ENCODE data around the gene FKBP6.
"Not testable (repeated sequence)": the region's sequence is repeated elsewhere in the genome, so short reads cannot be mapped to it uniquely, and the experiment has no call there.

Gene FKBP6, protein sequence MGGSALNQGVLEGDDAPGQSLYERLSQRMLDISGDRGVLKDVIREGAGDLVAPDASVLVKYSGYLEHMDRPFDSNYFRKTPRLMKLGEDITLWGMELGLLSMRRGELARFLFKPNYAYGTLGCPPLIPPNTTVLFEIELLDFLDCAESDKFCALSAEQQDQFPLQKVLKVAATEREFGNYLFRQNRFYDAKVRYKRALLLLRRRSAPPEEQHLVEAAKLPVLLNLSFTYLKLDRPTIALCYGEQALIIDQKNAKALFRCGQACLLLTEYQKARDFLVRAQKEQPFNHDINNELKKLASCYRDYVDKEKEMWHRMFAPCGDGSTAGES

DNA sequence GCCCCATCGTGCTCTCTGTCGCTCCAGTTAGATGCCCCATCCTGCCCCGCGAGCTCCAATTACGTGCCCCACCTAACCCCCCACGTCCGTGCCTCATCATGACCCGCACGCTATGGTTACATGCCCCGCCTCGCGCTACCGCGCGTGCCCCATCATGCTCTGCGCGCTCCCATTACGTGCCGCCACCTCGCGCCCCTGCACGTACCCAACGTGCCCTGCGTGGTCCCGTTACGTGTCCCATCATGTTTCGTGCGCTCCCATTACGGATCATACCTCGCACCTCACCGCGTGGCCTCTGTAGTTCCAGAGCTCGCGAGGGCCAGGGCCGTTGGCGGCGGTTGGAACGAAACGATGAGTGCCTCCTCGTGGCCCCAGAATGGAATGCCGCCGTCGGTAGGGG lies at the start of gene FKBP6, which contains the start of gene TRIM50:
TSS of gene FKBP6 (plus strand) at position 240 of the 400 bp plus-strand sequence. CDS start 268 bp downstream, outside the sequence.
TSS of gene TRIM50 (minus strand) at position 161 of the 400 bp plus-strand sequence. CDS start 3,295 bp downstream, outside the sequence.
- H3K4me1 Mint-ChIP-seq = peaks cover 17% of the 10 kb centered on the region
- H3K9me3 Mint-ChIP-seq, H3K27ac Mint-ChIP-seq, H3K36me3 Mint-ChIP-seq, H3K27me3 Mint-ChIP-seq, H3K4me3 Mint-ChIP-seq: not testable (repeated sequence)

DNA sequence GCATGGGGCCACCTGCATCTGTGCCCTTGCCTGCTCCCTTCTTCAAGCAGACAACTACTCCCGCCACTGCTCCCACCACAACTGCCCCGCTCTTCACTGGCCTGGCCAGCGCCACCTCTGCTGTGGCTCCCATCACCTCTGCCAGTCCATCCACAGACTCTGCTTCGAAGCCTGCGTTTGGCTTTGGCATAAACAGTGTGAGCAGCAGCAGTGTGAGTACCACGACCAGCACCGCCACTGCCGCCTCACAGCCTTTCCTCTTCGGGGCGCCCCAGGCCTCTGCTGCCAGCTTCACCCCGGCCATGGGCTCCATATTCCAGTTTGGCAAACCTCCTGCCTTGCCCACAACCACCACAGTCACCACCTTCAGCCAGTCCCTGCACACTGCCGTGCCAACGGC lies 30.7 kb upstream of the FKBP6 start:
- H3K4me1 Mint-ChIP-seq, H3K27me3 Mint-ChIP-seq, H3K4me3 Mint-ChIP-seq, H3K27ac Mint-ChIP-seq, H3K36me3 Mint-ChIP-seq, H3K9me3 Mint-ChIP-seq: not testable (repeated sequence)

DNA sequence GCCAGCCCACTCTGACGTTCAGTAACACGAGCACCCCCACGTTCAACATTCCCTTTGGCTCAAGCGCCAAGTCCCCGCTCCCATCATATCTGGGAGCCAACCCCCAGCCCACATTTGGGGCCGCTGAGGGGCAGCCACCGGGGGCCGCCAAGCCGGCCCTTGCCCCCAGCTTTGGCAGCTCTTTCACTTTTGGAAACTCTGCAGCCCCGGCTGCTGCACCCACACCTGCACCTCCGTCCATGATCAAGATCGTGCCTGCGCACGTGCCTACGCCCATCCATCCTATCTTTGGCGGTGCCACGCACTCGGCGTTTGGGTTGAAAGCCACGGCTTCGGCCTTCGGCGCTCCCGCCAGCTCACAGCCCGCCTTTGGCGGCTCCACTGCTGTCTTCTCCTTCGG lies 30.3 kb upstream of the FKBP6 start:
- not testable (repeated sequence) for H3K36me3 Mint-ChIP-seq, H3K27ac Mint-ChIP-seq, H3K4me1 Mint-ChIP-seq, H3K27me3 Mint-ChIP-seq, H3K9me3 Mint-ChIP-seq, H3K4me3 Mint-ChIP-seq

DNA sequence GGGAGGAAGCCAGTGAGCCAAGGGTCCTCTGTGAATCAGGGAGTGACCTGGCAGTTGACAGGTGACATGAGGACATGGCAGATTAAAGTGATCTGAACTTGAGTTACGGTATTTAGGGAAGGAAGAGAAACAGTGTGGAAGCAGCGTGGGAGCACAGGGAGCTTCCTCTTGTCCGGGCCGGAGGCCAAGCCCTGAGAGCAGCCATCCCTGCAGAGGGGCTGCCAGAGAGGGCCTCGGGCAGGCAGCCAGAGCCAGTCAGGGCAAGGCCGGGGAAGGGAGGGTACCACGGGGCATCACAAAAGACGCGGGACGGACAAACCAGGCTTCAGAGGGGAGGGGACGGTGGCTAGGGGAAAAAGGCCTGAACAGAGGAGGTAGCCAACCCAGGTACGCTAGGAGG lies 28.1 kb upstream of the FKBP6 start:
- not testable (repeated sequence) for H3K27ac Mint-ChIP-seq, H3K9me3 Mint-ChIP-seq, H3K4me1 Mint-ChIP-seq, H3K36me3 Mint-ChIP-seq, H3K27me3 Mint-ChIP-seq, H3K4me3 Mint-ChIP-seq

DNA sequence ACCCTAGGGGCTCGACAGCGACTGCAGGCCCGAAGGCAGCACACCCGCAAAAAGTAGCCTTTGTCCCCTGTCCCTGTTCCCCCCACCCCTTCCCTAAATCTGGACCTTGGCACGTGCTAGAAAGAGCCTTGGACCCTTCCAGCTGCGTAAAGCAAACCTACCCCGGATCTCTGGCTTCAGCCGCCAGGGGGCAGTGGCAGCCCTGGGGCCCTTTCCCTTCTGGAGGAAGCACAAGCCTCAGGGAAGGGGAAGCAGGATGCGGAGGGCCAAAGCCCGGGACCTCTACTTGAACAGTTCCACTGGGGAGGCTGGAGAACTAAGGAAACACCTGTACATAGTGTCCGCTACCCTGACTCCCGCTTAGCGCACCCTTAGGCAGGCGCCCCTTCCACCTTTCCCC lies 26.9 kb upstream of the FKBP6 start:
- not testable (repeated sequence) for H3K27me3 Mint-ChIP-seq, H3K27ac Mint-ChIP-seq, H3K9me3 Mint-ChIP-seq, H3K36me3 Mint-ChIP-seq, H3K4me1 Mint-ChIP-seq, H3K4me3 Mint-ChIP-seq

DNA sequence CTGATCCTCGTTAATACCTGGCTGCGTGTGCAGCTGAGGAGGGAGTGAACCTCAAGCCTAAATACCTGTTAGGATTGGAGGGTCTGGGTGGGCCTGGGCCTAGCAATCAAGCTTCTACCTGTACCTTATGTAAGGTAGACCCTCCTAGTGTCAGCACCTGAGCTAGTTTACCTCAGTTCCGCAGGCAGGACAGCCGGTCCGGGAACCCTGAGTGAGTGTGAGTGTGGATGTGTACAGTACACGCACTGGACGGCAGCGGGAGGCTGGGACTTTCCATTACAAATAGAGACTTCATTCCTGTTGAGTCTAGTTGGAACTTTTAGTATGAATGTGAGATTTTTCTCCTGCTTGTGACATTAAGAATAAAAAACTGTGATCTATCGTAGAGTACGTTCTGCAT lies 25.1 kb upstream of the FKBP6 start:
- H3K9me3 Mint-ChIP-seq, H3K27ac Mint-ChIP-seq, H3K4me3 Mint-ChIP-seq, H3K27me3 Mint-ChIP-seq, H3K36me3 Mint-ChIP-seq: not testable (repeated sequence)
- peaks cover 21% of the 10 kb centered on the region for H3K4me1 Mint-ChIP-seq

DNA sequence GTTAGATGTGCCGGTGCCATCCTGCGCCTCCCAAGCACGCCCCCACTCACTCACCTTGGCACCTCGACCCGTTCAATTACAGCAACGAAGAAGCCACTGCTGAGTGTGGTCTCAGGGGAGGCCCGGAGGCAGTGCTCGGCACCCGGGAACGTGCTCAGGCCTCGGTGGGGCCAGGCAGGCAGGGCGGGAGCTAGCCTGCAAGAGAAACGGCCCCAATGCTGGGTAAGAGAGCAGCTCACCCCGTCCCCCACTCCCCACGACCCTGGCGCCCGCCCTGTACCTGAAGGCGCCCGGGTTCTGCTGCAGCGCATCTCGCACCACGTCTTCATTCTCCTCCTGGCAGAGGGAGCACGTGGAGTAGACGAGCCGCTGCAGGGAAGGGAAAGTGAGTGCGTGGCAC lies 24.4 kb upstream of the FKBP6 start:
- peaks cover 10% of the 10 kb centered on the region for H3K36me3 Mint-ChIP-seq
- no peaks in the 10 kb centered on the region for H3K27me3 Mint-ChIP-seq
- no peak overlapping the region for H3K27ac Mint-ChIP-seq
- no peak overlapping the region for H3K4me3 Mint-ChIP-seq
- no peaks in the 10 kb centered on the region for H3K9me3 Mint-ChIP-seq
- H3K4me1 Mint-ChIP-seq = peaks cover 26% of the 10 kb centered on the region

DNA sequence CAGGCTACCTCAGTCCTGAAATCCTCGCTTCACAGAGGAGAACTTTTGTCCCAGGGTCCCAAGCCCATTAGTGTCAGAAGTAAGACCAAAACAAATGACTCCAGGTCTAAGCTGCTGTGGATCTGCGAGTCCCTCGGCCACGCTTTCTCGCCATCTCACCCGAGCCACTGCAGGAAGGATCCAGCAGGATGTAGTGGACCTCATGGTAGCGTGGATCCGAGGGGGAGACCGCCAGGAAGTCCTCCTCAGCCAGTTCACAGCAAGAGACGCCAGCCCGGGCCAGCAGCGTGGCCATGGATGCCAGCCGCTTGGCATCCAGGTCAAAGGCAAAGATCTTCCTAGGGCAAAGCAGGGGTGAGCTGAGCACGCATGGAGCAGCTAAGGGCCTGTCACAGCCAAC lies 23.9 kb upstream of the FKBP6 start:
- peaks cover 31% of the 10 kb centered on the region for H3K4me1 Mint-ChIP-seq
- no peak overlapping the region for H3K27ac Mint-ChIP-seq
- peaks cover 10% of the 10 kb centered on the region for H3K36me3 Mint-ChIP-seq
- no peaks in the 10 kb centered on the region for H3K27me3 Mint-ChIP-seq
- no peak overlapping the region for H3K4me3 Mint-ChIP-seq
- no peaks in the 10 kb centered on the region for H3K9me3 Mint-ChIP-seq

DNA sequence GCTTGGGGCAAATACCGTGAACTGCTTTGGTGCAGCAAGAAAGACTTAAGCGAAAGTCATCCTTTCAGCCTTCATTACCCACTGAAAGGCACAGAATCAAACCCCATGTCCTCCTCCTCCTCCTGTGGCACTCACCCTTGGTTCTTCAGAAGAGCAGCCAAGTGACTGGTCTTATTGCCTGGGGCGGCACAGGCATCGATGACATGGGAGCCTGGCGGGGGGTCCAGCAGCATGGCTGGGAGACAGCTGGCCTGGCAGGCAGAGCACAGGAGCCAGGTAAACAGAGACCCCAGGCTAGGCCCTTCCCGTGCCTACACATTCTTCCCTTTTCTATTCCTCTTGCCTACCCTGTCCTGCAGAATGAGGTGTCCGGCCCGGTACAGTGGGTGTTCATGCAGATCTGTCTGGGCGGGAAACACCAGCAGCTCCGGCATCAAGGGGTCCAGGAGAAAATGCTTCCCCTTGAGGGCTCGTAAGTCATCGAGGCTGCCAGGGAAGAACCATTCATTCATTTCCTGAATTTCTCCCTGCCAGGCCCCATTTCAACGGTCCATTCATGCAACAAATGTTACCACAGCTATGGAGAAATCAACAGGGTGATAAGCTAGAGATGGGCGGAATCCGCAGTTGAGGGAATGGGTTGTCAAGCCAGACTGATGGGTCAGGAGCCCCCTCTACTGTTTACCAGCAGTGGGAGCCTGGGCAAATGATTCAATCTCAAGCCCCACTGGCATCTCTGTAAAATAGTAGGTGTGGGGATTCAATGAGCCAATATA lies 23.2 kb upstream of the FKBP6 start:
- not testable (repeated sequence) for H3K4me3 Mint-ChIP-seq, H3K9me3 Mint-ChIP-seq, H3K27ac Mint-ChIP-seq, H3K27me3 Mint-ChIP-seq
- Mint-ChIP-seq H3K36me3 (peaks cover 10% of the 10 kb centered on the region), H3K4me1 (peaks cover 35% of the 10 kb centered on the region)

DNA sequence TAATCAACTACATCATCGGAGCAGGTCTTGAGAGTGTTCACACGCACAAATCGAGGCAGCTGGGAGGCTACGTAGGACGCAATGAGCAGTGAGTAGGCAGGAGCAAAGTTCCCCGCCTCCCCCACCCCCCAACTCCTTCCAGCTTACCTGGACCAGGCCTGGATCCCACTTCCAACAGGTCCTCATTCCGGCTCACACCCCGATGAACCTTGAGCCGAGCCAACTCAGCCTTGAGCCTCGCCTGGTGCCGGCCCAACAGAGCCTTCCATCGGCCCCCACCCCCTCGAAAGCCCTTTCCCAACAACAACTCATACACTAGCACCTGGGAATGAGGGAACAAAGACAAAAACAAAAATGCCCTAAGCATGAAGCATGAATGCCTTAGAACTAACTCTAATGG lies 20.5 kb upstream of the FKBP6 start:
- Mint-ChIP-seq H3K4me3 (peak overlapping the region; percentile 98), H3K36me3 (peaks cover 10% of the 10 kb centered on the region), H3K27me3 (no peaks in the 10 kb centered on the region), H3K9me3 (no peaks in the 10 kb centered on the region), H3K4me1 (peaks cover 35% of the 10 kb centered on the region), H3K27ac (peak overlapping the region; percentile 89)

DNA sequence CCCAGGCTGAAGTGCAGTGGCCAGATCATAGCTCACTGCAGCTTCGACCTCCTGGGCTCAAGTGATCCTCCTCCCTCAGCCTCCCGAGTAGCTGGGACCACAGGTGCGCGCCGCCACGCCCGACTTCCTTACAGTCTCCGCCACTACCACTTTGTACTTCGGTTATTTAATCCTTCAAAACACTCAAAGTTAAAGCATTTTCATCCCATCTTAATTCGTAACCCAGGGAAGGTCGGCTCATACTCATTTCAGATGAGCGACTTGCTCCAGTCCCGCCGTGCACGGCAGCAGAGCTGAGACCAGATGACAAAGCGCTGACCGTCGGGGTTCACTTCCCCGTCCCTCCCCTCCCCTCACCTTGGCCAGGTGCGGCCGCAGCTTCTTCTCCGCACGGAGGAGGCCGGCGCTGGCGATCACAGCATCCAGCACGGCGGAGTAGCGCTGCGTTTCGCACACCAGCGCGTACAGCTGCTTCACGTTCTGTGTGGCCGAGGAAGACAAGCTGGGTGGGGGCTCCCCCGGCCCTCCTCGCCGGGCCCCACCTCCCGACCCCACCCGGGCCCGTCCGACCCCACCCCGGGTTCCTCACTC lies 19.8 kb upstream of the FKBP6 start:
- Mint-ChIP-seq H3K9me3 (no peaks in the 10 kb centered on the region), H3K36me3 (peaks cover 10% of the 10 kb centered on the region), H3K4me1 (peaks cover 35% of the 10 kb centered on the region), H3K27ac (peak overlapping the region; percentile 96), H3K27me3 (no peaks in the 10 kb centered on the region), H3K4me3 (peak overlapping the region; percentile 98)

DNA sequence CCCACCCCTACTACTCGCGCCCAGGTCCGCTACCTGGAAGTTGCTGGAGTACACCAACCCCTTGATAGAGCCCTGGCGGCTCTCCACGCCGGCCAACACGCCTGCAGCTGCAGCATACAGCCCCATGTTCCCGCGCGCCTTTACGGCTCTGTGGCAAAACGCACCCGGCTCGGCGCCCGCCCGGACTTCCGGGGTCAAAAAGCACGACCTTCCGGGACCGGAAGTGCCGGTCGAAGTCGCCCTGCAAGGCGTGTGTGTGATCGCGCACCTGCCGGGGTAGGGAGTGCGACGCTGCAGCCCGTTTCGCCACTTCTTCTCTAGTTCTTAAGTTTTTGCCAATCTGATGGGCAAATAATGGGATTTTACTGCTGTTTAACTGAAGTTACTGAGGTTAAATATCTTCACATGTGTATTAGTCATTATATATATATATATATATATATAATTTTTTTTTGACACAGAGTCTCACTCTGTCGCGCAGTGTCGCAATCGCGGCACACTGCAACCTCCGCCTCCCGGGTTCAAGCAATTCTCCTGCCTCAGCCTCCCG lies 19.2 kb upstream of the FKBP6 start, which contains the start of gene NSUN5:
TSS of gene NSUN5 (minus strand) at position 162 of the 550 bp plus-strand sequence. CDS start at position 126, 36 bp downstream.
- Mint-ChIP-seq H3K27ac (peak within 1 kb of the TSS; percentile 96), H3K4me3 (peak within 1 kb of the TSS; percentile 98), H3K9me3 (no peaks in the 10 kb centered on the region), H3K36me3 (peaks cover 10% of the 10 kb centered on the region), H3K4me1 (peaks cover 35% of the 10 kb centered on the region), H3K27me3 (no peaks in the 10 kb centered on the region)

DNA sequence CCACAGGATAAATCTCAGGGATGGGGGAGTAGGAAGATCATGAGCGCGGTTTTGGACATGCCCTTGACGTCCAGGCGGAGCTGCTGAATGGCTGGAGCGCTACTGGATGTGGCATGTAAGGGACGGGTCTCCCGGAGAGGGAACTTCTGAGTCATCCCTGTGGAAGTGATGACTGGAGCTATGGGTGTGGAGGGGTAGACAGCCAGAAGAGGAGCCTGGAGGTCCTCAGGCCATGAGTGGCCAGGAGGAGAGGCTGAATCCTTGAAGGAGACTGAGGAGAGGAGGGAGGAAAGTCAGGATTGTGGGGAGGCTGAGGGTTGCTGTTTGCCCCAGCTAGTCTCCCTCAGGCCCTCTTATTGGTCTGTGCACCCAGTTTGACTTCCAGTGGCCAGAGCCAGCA lies 16.5 kb upstream of the FKBP6 start:
- H3K9me3 Mint-ChIP-seq, H3K36me3 Mint-ChIP-seq, H3K4me3 Mint-ChIP-seq, H3K27me3 Mint-ChIP-seq: not testable (repeated sequence)
- Mint-ChIP-seq H3K27ac (peak overlapping the region; percentile 51), H3K4me1 (peaks cover 29% of the 10 kb centered on the region)

DNA sequence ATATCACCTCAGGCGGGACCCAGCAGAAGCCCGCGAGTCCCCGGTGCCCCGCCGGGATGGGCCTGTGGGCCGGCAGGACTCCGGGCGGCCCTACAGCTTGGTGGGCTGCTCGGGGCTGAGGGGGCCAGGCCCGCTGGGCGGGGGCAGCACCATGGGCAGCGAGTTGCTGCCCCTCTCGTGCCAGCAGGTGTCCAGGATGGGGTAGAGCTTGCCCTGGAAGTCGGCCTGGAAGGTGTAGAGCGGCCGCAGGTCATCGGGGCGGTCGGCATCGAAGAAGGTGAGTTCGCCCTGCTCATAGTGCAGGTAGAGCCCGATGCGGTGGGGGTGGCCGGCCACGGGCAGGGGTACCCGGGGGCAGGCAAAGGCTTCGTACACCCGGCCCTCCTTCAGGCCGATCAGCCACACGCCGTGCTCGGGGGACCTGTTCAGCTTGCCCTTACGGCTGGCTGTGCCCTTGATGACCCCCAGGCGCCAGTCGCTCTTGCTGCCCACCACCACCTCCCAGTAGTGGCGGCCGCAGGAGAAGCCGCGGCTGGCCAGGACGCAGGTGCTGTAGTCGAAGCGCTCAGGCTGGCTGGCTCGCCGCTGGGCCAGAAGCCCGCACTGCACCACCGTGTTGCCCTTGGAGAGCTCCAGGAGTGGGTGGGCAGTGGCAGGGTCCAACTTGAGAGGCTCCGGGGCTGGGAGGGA lies 15.0 kb upstream of the FKBP6 start:
- Mint-ChIP-seq H3K36me3 (peaks cover 1% of the 10 kb centered on the region), H3K4me1 (peaks cover 13% of the 10 kb centered on the region), H3K27me3 (no peaks in the 10 kb centered on the region), H3K9me3 (no peaks in the 10 kb centered on the region), H3K4me3 (no peak overlapping the region), H3K27ac (no peak overlapping the region)

DNA sequence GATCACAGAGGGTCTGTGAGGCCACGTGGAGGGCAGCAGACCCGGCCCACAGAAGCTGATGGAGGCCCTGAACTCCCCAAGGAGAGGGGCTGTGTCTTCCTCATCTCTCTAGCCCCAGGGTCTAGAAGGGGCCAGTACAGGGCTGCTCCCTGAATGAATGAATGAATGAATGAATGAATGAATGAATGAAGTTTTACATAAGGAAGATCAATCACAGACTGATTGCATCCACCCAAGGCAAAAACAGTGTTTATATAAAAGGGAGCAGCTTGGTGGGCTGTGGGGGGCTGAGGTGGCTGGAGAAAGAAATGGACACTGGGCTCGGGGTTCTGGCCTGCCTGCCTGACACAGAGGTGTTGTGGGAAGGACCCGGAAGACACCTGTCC lies 14.4 kb upstream of the FKBP6 start:
- Mint-ChIP-seq H3K27me3 (no peaks in the 10 kb centered on the region), H3K9me3 (no peaks in the 10 kb centered on the region), H3K4me3 (no peak overlapping the region)

More for the DNA sequence above, 14.4 kb upstream of the FKBP6 start:
- Mint-ChIP-seq H3K4me1 (peaks cover 10% of the 10 kb centered on the region), H3K36me3 (peaks cover 1% of the 10 kb centered on the region), H3K27ac (no peak overlapping the region)

Measured in activated naive CD4-positive, alpha-beta T cell treated with anti-CD3 and anti-CD28 coated beads, Interleukin-2, amount 50 U/mL, for 24 hours (primary cell).